OCI-LY1 (cell line): ENCODE results near the gene EXPH5.

Experiments used
- EZH2 ChIP-seq: fragments of 200-600 bp; sonication (generic), shearing (Covaris generic); IDR thresholded peaks from 2 replicates; pipeline ENCODE4 v1.8.0; 2017; ENCODE audit warnings: borderline replicate concordance, mixed run types, mild to moderate bottlenecking, antibody characterized with exemption, low read length, moderate library complexity, mixed read lengths
- TF ChIP-seq, protein P1 (sequence below): fragments of 200-600 bp; sonication (generic), shearing (Covaris generic); IDR thresholded peaks from 2 replicates; pipeline ENCODE4 v1.5.1; 2017; ENCODE audit warnings: mild to moderate bottlenecking, antibody characterized with exemption, low read length, moderate library complexity, mixed read lengths

- TF ChIP-seq, protein P1, sequence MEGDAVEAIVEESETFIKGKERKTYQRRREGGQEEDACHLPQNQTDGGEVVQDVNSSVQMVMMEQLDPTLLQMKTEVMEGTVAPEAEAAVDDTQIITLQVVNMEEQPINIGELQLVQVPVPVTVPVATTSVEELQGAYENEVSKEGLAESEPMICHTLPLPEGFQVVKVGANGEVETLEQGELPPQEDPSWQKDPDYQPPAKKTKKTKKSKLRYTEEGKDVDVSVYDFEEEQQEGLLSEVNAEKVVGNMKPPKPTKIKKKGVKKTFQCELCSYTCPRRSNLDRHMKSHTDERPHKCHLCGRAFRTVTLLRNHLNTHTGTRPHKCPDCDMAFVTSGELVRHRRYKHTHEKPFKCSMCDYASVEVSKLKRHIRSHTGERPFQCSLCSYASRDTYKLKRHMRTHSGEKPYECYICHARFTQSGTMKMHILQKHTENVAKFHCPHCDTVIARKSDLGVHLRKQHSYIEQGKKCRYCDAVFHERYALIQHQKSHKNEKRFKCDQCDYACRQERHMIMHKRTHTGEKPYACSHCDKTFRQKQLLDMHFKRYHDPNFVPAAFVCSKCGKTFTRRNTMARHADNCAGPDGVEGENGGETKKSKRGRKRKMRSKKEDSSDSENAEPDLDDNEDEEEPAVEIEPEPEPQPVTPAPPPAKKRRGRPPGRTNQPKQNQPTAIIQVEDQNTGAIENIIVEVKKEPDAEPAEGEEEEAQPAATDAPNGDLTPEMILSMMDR: no peak
- TF ChIP-seq EZH2: no peak
These were observed 101.6 kb downstream of the EXPH5 start for GRCh38 chr11:108491936-108492335.
